Activated CD4-positive, alpha-beta memory T cell treated with anti-CD3 and anti-CD28 coated beads, Interleukin-2, amount 10 ng/mL, durations not matched to agents 7 days and 5 days (primary cell): ENCODE measurements around the gene ETV2. TPM values are rescaled to one million over a fixed set of nuclear protein-coding genes. Genes with fewer than 3 reads are reported as not detected.
"Not testable (repeated sequence)": the region's sequence is repeated elsewhere in the genome, so short reads cannot be mapped to it uniquely, and the experiment has no call there.

Source experiments
- CTCF ChIA-PET: fragments of 350-600 bp; sonication (Branson Sonifier 250); formaldehyde crosslinking; loops from one replicate; lab custom pipeline; 2021; ENCODE audit warnings: antibody characterized with exemption, inconsistent platforms; lab: Charles Lee
- POLR2A ChIA-PET: fragments of 350-600 bp; sonication (Branson Sonifier 250); formaldehyde crosslinking; loops from one replicate; lab custom pipeline; 2021; ENCODE audit warnings: antibody characterized with exemption; lab: Charles Lee
- DNase-seq: peaks from one replicate; pipeline ENCODE4 v3.0.0-alpha.2; 2020
- H3K27ac Mint-ChIP-seq: one replicate; pipeline ENCODE4 v1.8.0; 2021; ENCODE audit warnings: mild to moderate bottlenecking, mixed read lengths
- H3K27me3 Mint-ChIP-seq: one replicate; pipeline ENCODE4 v1.8.0; 2021; ENCODE audit warnings: mixed read lengths
- H3K36me3 Mint-ChIP-seq: one replicate; pipeline ENCODE4 v1.8.0; 2021; ENCODE audit warnings: low read depth, mixed read lengths
- H3K4me1 Mint-ChIP-seq: one replicate; pipeline ENCODE4 v1.8.0; 2021; ENCODE audit warnings: mixed read lengths
- H3K4me3 Mint-ChIP-seq: one replicate; pipeline ENCODE4 v1.8.0; 2021; ENCODE audit warnings: mild to moderate bottlenecking, mixed read lengths
- H3K9me3 Mint-ChIP-seq: one replicate; pipeline ENCODE4 v1.8.0; 2021; ENCODE audit warnings: mixed read lengths
- total RNA-seq, 2 experiments: library from RNA; stranded (reverse); gene quantifications; one replicate each; pipeline ENCODE4 v1.2.3, GENCODE V29; 2021

The ETV2 gene
- total RNA-seq, 2 experiments from 2014 or later, result 0.65 to 0.96 TPM

DNA sequence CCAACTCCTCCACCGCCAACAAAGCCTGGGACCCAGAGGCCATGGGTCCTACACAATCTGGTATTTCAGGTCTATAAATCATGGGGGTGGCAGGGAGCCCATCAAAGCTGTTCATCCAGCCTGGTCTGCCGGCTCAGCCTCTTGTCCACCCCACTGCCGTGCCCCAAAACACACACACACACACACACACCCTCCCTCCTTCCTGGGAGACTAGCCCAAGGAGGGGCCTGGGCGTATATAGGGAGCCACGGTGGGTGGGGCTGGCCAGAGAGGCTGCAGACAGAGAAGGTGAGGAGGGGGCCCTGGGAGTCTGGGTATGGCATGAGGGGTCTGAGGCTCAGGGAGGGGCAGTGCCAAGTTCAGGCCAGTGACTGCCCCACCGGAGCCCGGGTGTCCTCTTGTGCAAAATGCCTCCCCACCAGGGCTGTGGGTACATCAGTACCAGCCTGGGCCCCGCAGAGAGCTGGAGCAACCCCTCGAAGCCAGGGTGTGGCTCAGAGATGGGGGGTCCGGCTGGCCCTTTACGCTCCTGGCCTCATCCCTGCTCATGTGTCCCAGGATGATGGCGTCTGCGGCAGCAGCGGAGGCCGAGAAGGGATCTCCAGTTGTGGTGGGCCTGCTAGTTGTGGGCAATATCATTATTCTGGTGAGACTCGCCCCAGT is 24.8 kb downstream of the ETV2 start, which contains the start of gene UPK1A:
UPK1A (plus strand) TSS at position 267 of the 663 bp plus-strand sequence; CDS start at position 563, 296 bp downstream.
- ChIA-PET CTCF (interaction anchor here (1.3 kb wide), 1 partner anchor 8 kb away, joined by 3 read pairs; no protein-coding TSS in a partner anchor), POLR2A (interaction anchor here (1.1 kb wide), 1 partner anchor 22 kb away, joined by 5 read pairs; no protein-coding TSS in a partner anchor)
- Mint-ChIP-seq H3K9me3 (no peaks in the 10 kb centered on the region), H3K27me3 (peaks cover 19% of the 10 kb centered on the region), H3K4me3 (no peak within 1 kb of the TSS), H3K27ac (no peak within 1 kb of the TSS), H3K4me1 (no peaks in the 10 kb centered on the region), H3K36me3 (peaks cover 8% of the 10 kb centered on the region)
- DNase-seq, result no peak

GRCh38 chr19:35669566-35669965 is 28.0 kb downstream of the ETV2 start:
- POLR2A ChIA-PET, result interaction anchor here (1.5 kb wide), 1 partner anchor 41 kb away, joined by 3 read pairs; the partner anchor contains the start of gene RBM42
- Mint-ChIP-seq H3K4me3 (no peak overlapping the region), H3K4me1 (peaks cover 7% of the 10 kb centered on the region), H3K27ac (no peak overlapping the region), H3K36me3 (no peaks in the 10 kb centered on the region), H3K9me3 (no peaks in the 10 kb centered on the region), H3K27me3 (peaks cover 40% of the 10 kb centered on the region)
- CTCF ChIA-PET, result interaction anchor here (0.6 kb wide), 1 partner anchor 379 kb away, joined by 3 read pairs; no protein-coding TSS in a partner anchor
- no peak for DNase-seq

DNA sequence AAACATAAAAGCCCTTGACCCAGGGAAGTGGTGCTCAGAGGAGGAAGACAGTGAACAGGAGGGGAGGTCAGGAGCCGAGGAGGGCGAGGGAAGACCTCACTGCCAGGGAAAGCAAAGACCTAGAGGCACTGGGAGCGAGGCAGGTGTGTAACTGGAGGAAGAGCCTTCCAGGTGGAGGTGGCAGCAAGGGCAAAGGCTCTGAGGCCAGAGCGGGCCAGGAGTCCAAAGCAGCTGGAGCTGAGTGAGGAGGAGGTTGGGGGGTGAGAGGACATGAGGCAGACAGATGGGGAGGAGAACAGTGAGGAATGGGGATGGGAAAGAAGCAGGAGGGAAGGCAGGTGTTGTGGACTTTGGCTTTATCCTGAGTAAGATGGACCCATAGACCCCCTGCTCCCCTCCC is 28.4 kb downstream of the ETV2 start:
- Mint-ChIP-seq H3K27ac (no peak overlapping the region), H3K36me3 (no peaks in the 10 kb centered on the region), H3K4me3 (no peak overlapping the region), H3K27me3 (peaks cover 40% of the 10 kb centered on the region), H3K9me3 (no peaks in the 10 kb centered on the region), H3K4me1 (peaks cover 7% of the 10 kb centered on the region)
- ChIA-PET CTCF (interaction anchor here (0.6 kb wide), 1 partner anchor 378 kb away, joined by 3 read pairs; no protein-coding TSS in a partner anchor), POLR2A (interaction anchor here (1.5 kb wide), 1 partner anchor 42 kb away, joined by 3 read pairs; the partner anchor contains the start of gene RBM42)
- DNase-seq, result no peak

- Mint-ChIP-seq H3K27ac (no peak overlapping the region), H3K9me3 (no peaks in the 10 kb centered on the region), H3K4me1 (peaks cover 7% of the 10 kb centered on the region), H3K4me3 (no peak overlapping the region), H3K36me3 (no peaks in the 10 kb centered on the region), H3K27me3 (peaks cover 41% of the 10 kb centered on the region)
- no peak for DNase-seq
- CTCF ChIA-PET, result no interaction called here
- POLR2A ChIA-PET, result interaction anchor here (1.5 kb wide), 1 partner anchor 42 kb away, joined by 3 read pairs; the partner anchor contains the start of gene RBM42
Observed at GRCh38 chr19:35670686-35671085, 29.1 kb downstream of the ETV2 start.

DNA sequence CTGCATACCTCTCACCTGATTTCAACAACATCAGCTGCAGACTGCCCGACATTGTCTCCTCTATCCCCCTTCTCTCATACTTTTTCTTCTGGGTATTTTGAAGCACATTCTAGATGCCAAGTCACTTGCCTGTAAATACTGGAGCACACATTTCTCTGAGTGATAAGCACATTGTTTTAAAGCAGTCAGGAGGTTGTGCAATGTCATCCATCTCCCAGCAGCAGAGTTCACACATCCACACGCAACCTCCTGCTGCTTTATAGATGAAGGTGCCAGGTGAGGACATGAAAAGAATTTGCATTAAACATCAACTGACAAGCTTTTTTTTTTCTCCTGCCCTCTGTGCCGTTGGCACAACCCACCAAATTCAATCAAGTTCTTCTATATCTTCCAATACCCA is 30.3 kb downstream of the ETV2 start:
- H3K4me1 Mint-ChIP-seq, result peaks cover 7% of the 10 kb centered on the region
- ChIA-PET CTCF (no interaction called here), POLR2A (interaction anchor here (1.0 kb wide), 1 partner anchor 9 kb away, joined by 3 read pairs; no protein-coding TSS in a partner anchor)
- no peaks in the 10 kb centered on the region for H3K36me3 Mint-ChIP-seq
- H3K4me3 Mint-ChIP-seq, result no peak overlapping the region
- no peak overlapping the region for H3K27ac Mint-ChIP-seq
- no peak for DNase-seq
- peaks cover 44% of the 10 kb centered on the region for H3K27me3 Mint-ChIP-seq
- H3K9me3 Mint-ChIP-seq, result no peaks in the 10 kb centered on the region

DNA sequence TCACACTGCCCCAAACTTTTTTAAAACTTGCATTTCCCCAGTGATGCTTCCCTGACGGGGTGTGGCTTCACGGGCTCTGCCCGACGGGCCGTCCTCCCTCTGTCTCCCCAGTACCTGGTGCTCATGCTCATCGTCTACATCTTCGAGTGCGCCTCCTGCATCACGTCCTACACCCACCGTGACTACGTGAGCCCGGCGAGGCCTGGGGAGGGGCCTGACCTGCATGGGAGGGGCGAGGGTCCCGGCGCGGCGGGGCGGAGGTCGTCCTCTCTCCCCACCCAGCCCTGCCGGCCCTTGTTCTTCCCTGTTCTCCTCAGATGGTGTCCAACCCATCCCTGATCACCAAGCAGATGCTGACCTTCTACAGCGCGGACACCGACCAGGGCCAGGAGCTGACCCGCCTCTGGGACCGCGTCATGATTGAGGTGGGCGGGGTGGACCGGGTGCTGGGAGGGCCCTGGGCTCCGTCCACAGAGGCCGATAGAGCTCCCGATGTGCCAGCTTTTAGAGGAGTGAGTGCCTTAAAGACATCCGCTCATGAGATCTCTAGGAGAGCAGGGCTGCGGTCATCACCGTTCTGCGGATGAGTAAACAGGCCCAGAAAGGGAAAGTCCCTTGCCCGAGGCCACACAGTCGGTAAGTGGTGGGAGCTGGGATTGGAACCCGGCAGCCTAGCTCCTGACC is 31.7 kb downstream of the ETV2 start:
- Mint-ChIP-seq H3K4me1 (peaks cover 7% of the 10 kb centered on the region), H3K36me3 (no peaks in the 10 kb centered on the region), H3K4me3 (peak overlapping the region; percentile 64), H3K27me3 (peaks cover 48% of the 10 kb centered on the region), H3K9me3 (no peaks in the 10 kb centered on the region), H3K27ac (no peak overlapping the region)
- peak; percentile 73 for DNase-seq
- ChIA-PET CTCF (interaction anchor here (0.8 to 0.9 kb wide), 3 partner anchors 10 to 178 kb away, joined by 3 to 4 read pairs (median 3); no protein-coding TSS in a partner anchor), POLR2A (interaction anchor here (0.5 to 1.4 kb wide), 2 partner anchors 21 to 25 kb away, joined by 3 to 8 read pairs; partner anchors contain the start of gene COX6B1)

GRCh38 chr19:35675589-35676140 is 34.1 kb downstream of the ETV2 start:
- DNase-seq, result no peak
- H3K9me3 Mint-ChIP-seq, result no peaks in the 10 kb centered on the region
- H3K36me3 Mint-ChIP-seq, result no peaks in the 10 kb centered on the region
- peaks cover 33% of the 10 kb centered on the region for H3K27me3 Mint-ChIP-seq
- H3K4me1 Mint-ChIP-seq, result peaks cover 7% of the 10 kb centered on the region
- no peak overlapping the region for H3K27ac Mint-ChIP-seq
- ChIA-PET CTCF (interaction anchor here (0.6 to 0.9 kb wide), 2 partner anchors 16 to 21 kb away, joined by 3 read pairs; no protein-coding TSS in a partner anchor), POLR2A (no interaction called here)
- no peak overlapping the region for H3K4me3 Mint-ChIP-seq

GRCh38 chr19:35689836-35690235 is 48.3 kb downstream of the ETV2 start:
- DNase-seq, result no peak
- Mint-ChIP-seq H3K4me3 (no peak overlapping the region), H3K27ac (no peak overlapping the region), H3K36me3 (no peaks in the 10 kb centered on the region), H3K4me1 (peaks cover 13% of the 10 kb centered on the region), H3K27me3 (peaks cover 3% of the 10 kb centered on the region), H3K9me3 (no peaks in the 10 kb centered on the region)
- POLR2A ChIA-PET, result no interaction called here
- CTCF ChIA-PET, result interaction anchor here (0.6 to 1.0 kb wide), 2 partner anchors 193 to 202 kb away, joined by 3 to 4 read pairs; no protein-coding TSS in a partner anchor

DNA sequence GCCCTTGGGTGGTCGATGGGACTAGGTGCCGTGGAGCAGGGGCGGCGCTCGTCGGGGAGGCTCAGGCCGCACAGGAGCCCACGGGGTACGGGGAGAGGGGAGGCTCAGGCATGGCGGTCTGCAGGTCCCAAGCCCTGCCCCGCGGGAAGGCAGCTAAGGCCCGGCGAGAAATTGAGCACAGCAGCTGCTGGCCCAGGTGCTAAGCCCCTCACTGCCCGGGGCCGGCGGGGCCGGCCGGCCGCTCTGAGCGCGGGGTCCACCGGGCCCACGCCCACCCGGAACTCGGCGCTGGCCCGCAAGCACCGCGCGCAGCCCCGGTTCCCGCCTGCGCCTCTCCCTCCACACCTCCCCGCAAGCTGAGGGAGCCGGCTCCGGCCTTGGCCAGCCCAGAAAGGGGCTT is 49.6 kb downstream of the ETV2 start:
- H3K4me3 Mint-ChIP-seq, H3K36me3 Mint-ChIP-seq, H3K27me3 Mint-ChIP-seq, H3K9me3 Mint-ChIP-seq, POLR2A ChIA-PET, H3K27ac Mint-ChIP-seq, DNase-seq: not testable (repeated sequence)
- peaks cover 13% of the 10 kb centered on the region for H3K4me1 Mint-ChIP-seq
- CTCF ChIA-PET, result interaction anchor here (0.6 to 1.6 kb wide), 2 partner anchors 101 to 128 kb away, joined by 4 read pairs; no protein-coding TSS in a partner anchor

GRCh38 chr19:35692010-35692409 is 50.5 kb downstream of the ETV2 start:
- ChIA-PET POLR2A (no interaction called here), CTCF (interaction anchor here (0.6 to 1.7 kb wide), 14 partner anchors 11 to 240 kb away, joined by 3 to 9 read pairs (median 4); partner anchors contain the start of genes COX6B1, LIN37, PSENEN and U2AF1L4)
- Mint-ChIP-seq H3K9me3 (no peaks in the 10 kb centered on the region), H3K4me1 (peaks cover 16% of the 10 kb centered on the region), H3K27me3 (peaks cover 3% of the 10 kb centered on the region), H3K36me3 (no peaks in the 10 kb centered on the region), H3K4me3 (no peak overlapping the region), H3K27ac (no peak overlapping the region)
- no peak for DNase-seq

DNA sequence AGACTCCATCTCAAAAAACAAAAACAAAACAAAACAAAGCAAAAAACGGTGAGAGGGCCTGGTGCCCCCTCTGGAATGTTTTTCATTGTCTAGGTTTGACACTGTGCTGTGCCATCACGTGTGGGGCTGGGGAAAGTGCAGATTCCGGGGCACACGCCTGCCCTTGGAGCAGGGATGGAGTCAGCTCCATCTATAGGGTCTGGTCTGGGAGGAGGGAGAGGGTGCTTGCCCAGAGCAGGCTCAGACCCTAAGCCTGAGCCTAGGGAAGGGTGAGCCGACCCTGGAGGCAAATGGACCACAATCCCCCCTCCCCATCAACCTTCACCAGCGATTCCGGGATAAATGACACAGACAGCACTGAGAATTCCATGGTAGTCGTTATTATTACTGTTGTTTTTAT is 51.9 kb downstream of the ETV2 start:
- Mint-ChIP-seq H3K27me3 (peaks cover 3% of the 10 kb centered on the region), H3K4me1 (peaks cover 18% of the 10 kb centered on the region), H3K36me3 (no peaks in the 10 kb centered on the region), H3K4me3 (no peak overlapping the region), H3K27ac (no peak overlapping the region), H3K9me3 (no peaks in the 10 kb centered on the region)
- ChIA-PET POLR2A (interaction anchor here (0.6 to 1.1 kb wide), 3 partner anchors 10 to 34 kb away, joined by 3 read pairs; no protein-coding TSS in a partner anchor), CTCF (interaction anchor here (0.6 to 1.9 kb wide), 19 partner anchors 9 to 356 kb away, joined by 3 to 10 read pairs (median 4); partner anchors contain the start of genes COX6B1, PSENEN and U2AF1L4)
- no peak for DNase-seq
